ENCODE measurements around the gene LRPAP1.

GRCh38 chr4:3508542-3508941 is 23.7 kb downstream of the LRPAP1 start:
- no peak for TF ChIP-seq POLR2A (IDR thresholded peaks at IDR 0.05)
- no peak for TF ChIP-seq CTCF (IDR thresholded peaks at IDR 0.05)
